Mesendoderm (in vitro differentiated cells): ENCODE data around the gene PRR20D.
"Not testable (repeated sequence)": the region's sequence is repeated elsewhere in the genome, so short reads cannot be mapped to it uniquely, and the experiment has no call there.

Source experiments
- DNase-seq: peaks from one replicate; pipeline ENCODE4 v3.0.0; 2013
- H2AK5ac ChIP-seq: 2 replicates; pipeline ENCODE4 v1.6.1; 2013; ENCODE audit warnings: low read length, inconsistent platforms
- H2BK120ac ChIP-seq: 2 replicates; pipeline ENCODE4 v1.6.1; 2013; ENCODE audit warnings: low read depth, mild to moderate bottlenecking, low read length, moderate library complexity, mixed read lengths
- H2BK15ac ChIP-seq: replicated peaks from 2 replicates; pipeline ENCODE4 v1.6.1; 2013; ENCODE audit warnings: low read depth, mild to moderate bottlenecking, moderate library complexity
- H2BK5ac ChIP-seq: 2 replicates; pipeline ENCODE4 v1.6.1; 2013; ENCODE audit warnings: low read length, inconsistent platforms
- H3K18ac ChIP-seq: 2 replicates; pipeline ENCODE4 v1.6.1; 2013; ENCODE audit warnings: mild to moderate bottlenecking, low read length, mixed read lengths
- H3K23ac ChIP-seq: one replicate; pipeline ENCODE4 v1.6.1; 2013; ENCODE audit warnings: low read length
- H3K27ac ChIP-seq: 2 replicates; pipeline ENCODE4 v1.5.1; 2013; ENCODE audit warnings: low read depth, mild to moderate bottlenecking, inconsistent platforms, low read length, moderate library complexity
- H3K27me3 ChIP-seq: 2 replicates; pipeline ENCODE4 v1.6.1; 2013; ENCODE audit warnings: low read length, control low read depth, mild to moderate bottlenecking, inconsistent platforms; ENCODE audit not compliant: insufficient read depth, poor library complexity
- H3K36me3 ChIP-seq: 2 replicates; pipeline ENCODE4 v1.6.1; 2013; ENCODE audit warnings: low read length, inconsistent platforms; ENCODE audit not compliant: control insufficient read depth, insufficient read depth
- H3K4ac ChIP-seq: one replicate; pipeline ENCODE4 v1.6.1; 2013; ENCODE audit warnings: low read depth, mild to moderate bottlenecking, low read length, moderate library complexity
- H3K4me1 ChIP-seq: 2 replicates; pipeline ENCODE4 v1.6.1; 2013; ENCODE audit warnings: low read depth, low read length, inconsistent platforms; ENCODE audit not compliant: control insufficient read depth
- H3K4me2 ChIP-seq: 2 replicates; pipeline ENCODE4 v1.6.1; 2013; ENCODE audit warnings: low read length
- H3K4me3 ChIP-seq: 2 replicates; pipeline ENCODE4 v1.5.1; 2013; ENCODE audit warnings: mild to moderate bottlenecking, low read length
- H3K56ac ChIP-seq: one replicate; pipeline ENCODE4 v1.6.1; 2013; ENCODE audit warnings: low read length
- H3K79me1 ChIP-seq: 2 replicates; pipeline ENCODE4 v1.6.1; 2013; ENCODE audit warnings: low read length, inconsistent platforms
- H3K79me2 ChIP-seq: 2 replicates; pipeline ENCODE4 v1.6.1; 2013; ENCODE audit warnings: mild to moderate bottlenecking, low read length; ENCODE audit not compliant: control insufficient read depth, insufficient read depth
- H3K9ac ChIP-seq: 2 replicates; pipeline ENCODE4 v1.6.1; 2013; ENCODE audit warnings: low read length, inconsistent platforms
- H4K5ac ChIP-seq: one replicate; pipeline ENCODE4 v1.6.1; 2013; ENCODE audit warnings: low read length
- H4K8ac ChIP-seq: one replicate; pipeline ENCODE4 v1.6.1; 2013; ENCODE audit warnings: low read depth, mild to moderate bottlenecking, control low read depth, low read length, moderate library complexity
- WGBS: extraction: QIAGEN DNeasy Blood & Tissue Kit; methylation state at CpG from one replicate; pipeline ENCODE4 v1.1.7; 2013; ENCODE audit warnings: low lambda C conversion rate, missing lambda C conversion rate; ENCODE audit not compliant: insufficient coverage; ENCODE audit errors: extremely low coverage; 5-methylcytosine and 5-hydroxymethylcytosine counted together

The PRR20D gene

GRCh38 chr13:57138988-57139387, 21.4 kb upstream of the PRR20D start:
- DNase-seq = no peak
- no peak overlapping the region for H3K18ac ChIP-seq
- no peak overlapping the region for H3K4me3 ChIP-seq
- no peak overlapping the region for H4K8ac ChIP-seq
- H2BK120ac ChIP-seq = no peak overlapping the region
- H3K9ac ChIP-seq = no peak overlapping the region
- H2BK15ac ChIP-seq = no peak overlapping the region
- no peaks in the 10 kb centered on the region for H3K79me1 ChIP-seq
- no CpG with 5 or more reads among the region's 5 CpGs for WGBS
- no peak overlapping the region for H2BK5ac ChIP-seq
- no peak overlapping the region for H4K5ac ChIP-seq
- no peak overlapping the region for H3K27ac ChIP-seq
- H3K4me1 ChIP-seq = no peaks in the 10 kb centered on the region
- H3K56ac ChIP-seq = no peak overlapping the region
- H3K79me2 ChIP-seq = no peaks in the 10 kb centered on the region
- H3K4ac ChIP-seq = no peak overlapping the region
- H2AK5ac ChIP-seq = no peak overlapping the region
- H3K36me3 ChIP-seq = no peaks in the 10 kb centered on the region
- H3K27me3 ChIP-seq = no peaks in the 10 kb centered on the region
- H3K23ac ChIP-seq = no peak overlapping the region
- H3K4me2 ChIP-seq = no peak overlapping the region

- H3K4ac ChIP-seq, H2BK120ac ChIP-seq, H3K4me3 ChIP-seq, H3K56ac ChIP-seq, H3K9ac ChIP-seq, H2AK5ac ChIP-seq, DNase-seq, H3K79me1 ChIP-seq, H4K5ac ChIP-seq, H3K36me3 ChIP-seq, H3K27me3 ChIP-seq, H4K8ac ChIP-seq, H3K4me1 ChIP-seq, H3K4me2 ChIP-seq, H3K27ac ChIP-seq, H3K23ac ChIP-seq, H2BK15ac ChIP-seq, H3K79me2 ChIP-seq, H2BK5ac ChIP-seq, H3K18ac ChIP-seq: not testable (repeated sequence)
- no CpG with 5 or more reads among the region's 18 CpGs for WGBS
These were observed 20.7 kb upstream of the PRR20D start for GRCh38 chr13:57139781-57140180.

GRCh38 chr13:57140235-57140968, 20.0 kb upstream of the PRR20D start, which contains the start of gene PRR20A:
PRR20A (plus strand) TSS chr13:57140918; CDS start chr13:57141305, 387 bp downstream.
- not testable (repeated sequence) for H3K27me3 ChIP-seq, H3K4me3 ChIP-seq, H2BK5ac ChIP-seq, H2BK15ac ChIP-seq, H3K4me1 ChIP-seq, H3K9ac ChIP-seq, H4K8ac ChIP-seq, DNase-seq, H3K23ac ChIP-seq, H3K4ac ChIP-seq, H3K36me3 ChIP-seq, H3K79me1 ChIP-seq, H2AK5ac ChIP-seq, H3K18ac ChIP-seq, H3K79me2 ChIP-seq, H3K4me2 ChIP-seq, H2BK120ac ChIP-seq, H4K5ac ChIP-seq, H3K27ac ChIP-seq, H3K56ac ChIP-seq
- no CpG with 5 or more reads among the region's 34 CpGs for WGBS

- not testable (repeated sequence) for H3K36me3 ChIP-seq, H3K18ac ChIP-seq, H3K79me1 ChIP-seq, H3K79me2 ChIP-seq, H3K27me3 ChIP-seq, H4K8ac ChIP-seq, H4K5ac ChIP-seq, H3K56ac ChIP-seq, H2AK5ac ChIP-seq, H3K9ac ChIP-seq, DNase-seq, H2BK120ac ChIP-seq, H2BK15ac ChIP-seq, H3K4me1 ChIP-seq, H3K4me2 ChIP-seq, H3K27ac ChIP-seq, H2BK5ac ChIP-seq, H3K4me3 ChIP-seq, H3K23ac ChIP-seq, H3K4ac ChIP-seq
- WGBS = no CpG with 5 or more reads among the region's 22 CpGs
These were observed 13.2 kb upstream of the PRR20D start, which contains the start of gene PRR20B for GRCh38 chr13:57147188-57147587. PRR20B (plus strand) TSS chr13:57147488; CDS start chr13:57147875, 387 bp downstream.

GRCh38 chr13:57148106-57148505, 12.3 kb upstream of the PRR20D start:
- H3K4ac ChIP-seq, DNase-seq, H3K79me1 ChIP-seq, H3K4me2 ChIP-seq, H3K4me3 ChIP-seq, H4K5ac ChIP-seq, H3K36me3 ChIP-seq, H2AK5ac ChIP-seq, H3K9ac ChIP-seq, H2BK5ac ChIP-seq, H3K23ac ChIP-seq, H4K8ac ChIP-seq, H3K18ac ChIP-seq, H3K27me3 ChIP-seq, H2BK15ac ChIP-seq, H2BK120ac ChIP-seq, H3K4me1 ChIP-seq, H3K56ac ChIP-seq, H3K79me2 ChIP-seq, H3K27ac ChIP-seq: not testable (repeated sequence)
- WGBS = no CpG with 5 or more reads among the region's 14 CpGs

GRCh38 chr13:57153761-57154160, 6.7 kb upstream of the PRR20D start, which contains the start of gene PRR20C:
PRR20C (plus strand) TSS chr13:57154061; CDS start chr13:57154448, 387 bp downstream.
- not testable (repeated sequence) for H2AK5ac ChIP-seq, H2BK5ac ChIP-seq, H3K4me1 ChIP-seq, H3K79me2 ChIP-seq, H3K9ac ChIP-seq, H3K56ac ChIP-seq, H3K36me3 ChIP-seq, H3K4me2 ChIP-seq, H2BK120ac ChIP-seq, H4K5ac ChIP-seq, H3K79me1 ChIP-seq, H3K23ac ChIP-seq, H3K4me3 ChIP-seq, H2BK15ac ChIP-seq, H3K27ac ChIP-seq, H3K18ac ChIP-seq, DNase-seq, H4K8ac ChIP-seq, H3K4ac ChIP-seq, H3K27me3 ChIP-seq
- no CpG with 5 or more reads among the region's 22 CpGs for WGBS
